C1 segment of cervical spinal cord (tissue), 14 donors: Measurements from ENCODE around the gene ABHD12.

ENCODE experiments used
- DNase-seq, 14 donors: peaks; one replicate each; lab custom pipeline; 2025; lab: John Stamatoyannopoulos, UW

Gene ABHD12

DNA sequence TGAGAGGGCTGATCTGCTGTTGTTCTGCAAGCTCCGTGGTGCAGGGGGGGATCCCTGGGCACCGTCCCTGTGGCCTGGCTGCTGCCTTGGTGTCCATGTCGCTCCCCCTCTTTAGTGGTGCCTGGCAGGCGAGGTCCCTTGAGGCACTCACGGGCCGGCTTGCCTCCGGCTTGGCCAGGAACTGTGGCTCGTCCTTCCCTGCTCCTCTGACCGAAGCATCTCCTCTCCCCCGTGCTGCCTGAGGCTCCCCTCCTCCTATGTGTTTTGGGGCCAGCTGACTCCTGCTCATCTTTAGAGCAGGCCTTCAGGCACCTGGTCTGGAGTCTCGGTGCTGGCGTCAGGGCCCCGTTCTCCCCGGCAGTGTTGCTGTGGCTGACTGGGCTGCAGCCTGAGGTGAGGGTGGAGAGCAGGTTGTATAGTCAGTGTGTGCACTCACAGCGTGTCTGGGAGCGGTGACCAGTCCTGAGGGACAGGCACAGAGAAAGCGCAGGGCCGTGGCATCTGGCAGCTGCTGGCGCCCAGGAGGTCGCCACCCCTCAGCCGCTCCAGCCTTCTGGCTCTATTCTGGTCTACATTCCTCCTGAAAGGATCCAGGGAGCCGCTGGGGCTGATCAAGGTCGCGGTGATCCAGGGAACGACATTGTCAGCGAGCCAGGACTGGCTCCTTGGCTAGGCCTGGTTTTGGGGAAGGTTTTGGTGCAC lies 99.1 kb downstream of the ABHD12 start:
- peak in 1 of 14 donors; percentile 42 for DNase-seq

DNA sequence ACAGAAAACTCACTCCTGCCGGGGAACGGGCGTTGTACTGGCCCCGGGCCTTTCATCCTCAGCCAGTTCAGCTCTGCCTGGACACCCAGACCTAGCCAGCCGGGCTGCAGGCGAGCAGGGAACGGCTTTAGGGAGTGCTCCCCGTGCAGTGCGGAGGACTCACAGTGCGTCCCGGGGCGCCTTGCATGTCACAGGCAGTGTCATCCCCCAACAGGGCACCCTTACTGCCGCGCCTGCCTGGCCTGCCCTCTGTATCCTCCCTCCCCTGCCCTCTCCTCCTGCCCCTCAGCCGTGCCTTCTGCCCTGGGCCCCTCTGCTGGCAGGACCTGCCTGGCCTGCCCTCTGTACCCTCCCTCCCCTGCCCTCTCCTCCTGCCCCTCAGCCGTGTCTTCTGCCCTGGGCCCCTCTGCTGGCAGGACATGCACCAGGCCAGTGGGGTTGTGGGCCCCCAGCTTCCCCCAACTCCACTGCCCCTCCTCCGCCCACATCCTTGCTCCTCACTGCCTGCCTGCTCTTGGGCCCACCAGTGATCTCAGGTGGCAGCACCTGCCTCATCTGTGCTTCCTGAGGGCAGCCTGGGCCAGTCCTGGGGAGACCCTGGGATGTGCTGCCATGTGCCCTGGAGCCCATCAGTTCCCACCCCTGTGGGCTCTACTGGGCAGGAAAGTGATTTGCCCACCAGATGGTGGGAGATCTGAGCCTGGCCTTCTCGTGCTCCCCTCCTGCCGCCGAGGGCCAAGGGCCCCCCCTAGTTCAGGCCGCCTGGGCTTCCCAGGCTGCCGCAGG lies 99.8 kb downstream of the ABHD12 start:
- DNase-seq, result no peak

DNA sequence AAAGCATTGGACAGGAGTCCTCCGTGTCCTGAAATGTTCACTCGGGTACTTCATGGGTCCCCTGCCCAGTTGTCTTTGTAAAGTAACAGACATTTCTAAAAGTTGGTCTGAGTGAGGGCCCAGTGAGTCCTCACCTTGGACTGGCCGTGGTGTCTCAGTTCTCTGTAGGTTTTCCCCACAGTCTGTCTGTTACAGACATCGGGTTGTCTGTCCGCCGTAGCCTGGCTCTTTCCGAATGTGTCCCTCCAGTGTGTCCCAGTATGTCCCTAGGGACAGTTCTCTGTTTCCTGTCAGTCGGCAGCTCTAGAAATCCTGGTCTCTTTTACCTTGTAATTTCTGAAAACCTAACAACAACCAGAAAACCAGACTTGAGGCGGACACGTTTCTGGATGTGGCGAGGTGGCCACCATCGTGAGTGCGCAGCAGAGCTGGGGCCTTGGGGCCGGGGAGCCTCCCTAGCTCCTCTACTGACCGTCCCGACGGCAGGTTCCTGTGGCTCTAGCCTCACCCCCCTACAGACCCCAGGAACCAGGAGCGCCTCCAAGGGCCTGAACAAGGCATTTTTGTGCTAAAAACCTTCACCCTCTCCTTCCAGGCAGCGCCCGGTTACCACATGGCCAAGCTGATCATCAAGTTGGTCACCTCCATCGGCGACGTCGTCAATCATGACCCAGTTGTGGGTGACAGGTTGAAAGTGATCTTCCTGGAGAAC lies 100.6 kb downstream of the ABHD12 start:
- DNase-seq, result no peak

DNA sequence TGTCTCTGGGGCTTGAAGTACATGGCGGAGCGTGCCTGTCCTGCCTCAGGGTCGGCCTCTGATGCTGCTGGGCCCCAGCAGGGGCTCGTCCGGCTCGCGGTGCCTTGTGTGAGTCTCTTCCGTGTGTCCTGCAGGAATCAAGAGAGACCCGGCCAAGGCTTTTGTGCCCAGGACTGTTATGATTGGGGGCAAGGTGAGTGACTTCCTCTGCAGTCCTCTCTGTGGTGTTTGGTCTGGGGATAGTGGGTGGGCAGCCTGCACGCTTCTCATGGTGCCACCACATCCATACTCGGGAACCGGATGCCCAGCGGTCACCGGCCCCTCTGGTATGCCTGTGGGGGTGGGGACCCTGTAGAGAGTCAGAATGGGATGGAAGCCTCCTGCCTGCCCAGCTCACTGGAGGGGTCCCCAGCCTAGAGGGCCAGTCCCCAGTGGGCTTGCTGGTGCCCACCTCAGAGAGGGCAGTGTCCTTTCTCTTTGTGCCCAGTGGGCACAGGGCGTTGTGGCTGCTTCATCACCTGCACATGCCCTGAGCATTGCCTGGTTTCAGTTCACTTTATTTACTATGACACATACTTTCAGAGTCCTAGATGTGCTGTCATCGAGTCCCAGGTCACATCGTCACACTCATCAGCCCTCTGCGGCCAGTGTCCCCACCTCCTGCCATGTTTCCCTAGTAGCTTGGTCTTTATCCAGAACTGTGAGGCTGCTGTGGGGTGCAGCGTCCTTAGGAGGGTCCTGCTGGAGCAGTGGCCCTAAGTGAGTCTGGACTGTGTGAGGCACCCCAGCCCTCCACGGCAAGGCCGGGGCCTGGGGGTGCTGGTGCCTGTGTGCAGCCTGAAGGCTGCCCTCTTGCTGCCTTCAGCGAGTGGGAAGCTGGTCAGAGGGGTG lies 102.1 kb downstream of the ABHD12 start:
- DNase-seq, result no peak

DNA sequence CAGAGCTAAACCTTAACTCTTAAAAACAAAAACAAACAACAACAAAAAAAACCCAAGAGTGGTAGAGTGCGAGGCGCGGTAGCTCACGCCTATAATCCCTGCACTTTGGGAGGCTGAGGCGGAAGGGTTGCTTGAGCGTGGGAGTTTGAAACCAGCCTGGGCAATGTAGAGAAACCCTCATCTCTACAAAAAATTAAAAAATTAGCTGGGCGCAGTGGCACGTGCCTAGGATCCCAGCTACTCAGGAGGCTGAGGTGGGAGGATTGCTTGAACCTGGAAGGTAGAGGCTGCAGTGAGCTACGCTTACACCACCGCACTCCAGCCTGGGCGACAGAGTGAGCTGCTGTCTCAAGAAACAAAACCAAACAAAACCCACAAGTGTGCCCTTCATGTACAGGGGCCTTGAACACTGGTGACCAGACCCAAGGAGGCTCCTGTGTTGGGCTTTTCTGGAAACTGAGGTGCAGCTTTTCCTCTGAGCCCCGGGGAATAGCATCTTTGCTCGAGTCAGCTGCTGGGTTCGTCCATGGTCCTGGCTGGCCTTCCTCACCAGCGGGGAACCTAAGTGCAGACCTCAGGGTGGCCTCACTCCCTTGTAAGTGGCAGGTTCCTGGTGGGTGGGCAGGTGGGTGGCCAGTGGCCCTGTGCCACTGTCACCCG lies 102.9 kb downstream of the ABHD12 start:
- no peak for DNase-seq

DNA sequence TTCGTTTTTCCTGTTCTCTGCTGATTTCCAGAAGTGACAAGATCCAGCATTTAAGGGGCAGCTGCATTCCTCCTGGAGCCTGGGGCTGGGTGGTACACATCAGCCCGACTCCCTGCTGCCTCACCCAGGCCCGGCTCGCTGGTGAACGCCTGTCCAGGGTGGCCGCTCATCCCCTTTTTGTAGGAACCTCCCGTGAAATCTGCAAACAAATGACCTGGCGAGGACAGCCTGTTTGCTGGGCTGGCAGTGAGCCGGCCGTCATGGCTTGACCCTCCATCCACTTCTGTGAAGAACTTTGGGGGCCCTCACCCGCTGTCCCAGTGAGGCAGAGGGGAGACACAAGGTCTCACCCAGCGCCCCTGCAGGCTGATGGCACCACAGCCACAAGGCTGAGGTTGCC lies 103.7 kb downstream of the ABHD12 start:
- DNase-seq, result no peak

DNA sequence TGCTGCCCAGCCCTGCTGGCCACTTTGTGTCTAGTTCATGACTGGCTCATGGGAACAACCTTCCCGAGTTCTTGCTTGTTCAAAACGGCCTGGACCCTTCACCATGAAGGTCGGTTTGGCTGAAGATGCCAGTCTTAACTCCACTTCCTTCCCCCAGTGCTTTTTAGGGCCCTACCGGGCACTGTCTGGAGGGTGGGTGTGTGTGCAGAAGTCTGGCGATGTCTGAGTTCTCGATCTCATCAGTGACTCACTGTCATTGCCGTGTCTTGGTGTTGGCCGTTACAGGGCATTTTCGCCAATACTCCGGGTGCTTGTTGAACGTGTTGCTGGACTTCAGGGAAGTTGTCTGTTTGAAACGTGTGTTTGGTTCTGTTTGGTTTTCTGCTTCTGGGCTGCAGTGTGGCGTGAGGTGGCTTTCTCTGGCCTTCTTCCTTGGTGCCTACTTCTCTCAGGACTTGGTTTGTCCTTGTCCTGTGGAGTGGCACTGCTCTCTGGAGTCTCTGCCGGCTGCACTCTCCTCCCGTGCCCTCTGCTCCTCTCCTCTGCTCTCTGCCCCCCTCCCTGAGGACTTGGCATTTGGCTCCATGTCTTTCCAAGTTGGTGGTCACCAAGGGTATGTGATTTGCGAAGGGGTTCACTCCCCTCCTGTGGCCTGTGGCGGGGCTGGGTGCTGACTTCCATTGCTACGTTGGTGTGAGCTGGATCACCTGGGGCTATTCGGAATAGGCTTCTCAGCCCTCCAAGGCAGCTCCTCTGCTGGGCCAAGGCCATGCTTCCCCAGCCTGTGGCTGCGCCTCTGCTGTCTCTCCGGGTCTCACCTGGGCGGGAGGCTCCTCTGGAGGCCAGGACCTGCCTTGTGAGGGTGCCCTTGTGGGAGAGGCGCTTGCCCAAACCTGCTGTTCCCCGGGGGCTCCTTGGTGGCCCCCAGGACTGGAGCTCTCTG lies 104.5 kb downstream of the ABHD12 start:
- no peak for DNase-seq

DNA sequence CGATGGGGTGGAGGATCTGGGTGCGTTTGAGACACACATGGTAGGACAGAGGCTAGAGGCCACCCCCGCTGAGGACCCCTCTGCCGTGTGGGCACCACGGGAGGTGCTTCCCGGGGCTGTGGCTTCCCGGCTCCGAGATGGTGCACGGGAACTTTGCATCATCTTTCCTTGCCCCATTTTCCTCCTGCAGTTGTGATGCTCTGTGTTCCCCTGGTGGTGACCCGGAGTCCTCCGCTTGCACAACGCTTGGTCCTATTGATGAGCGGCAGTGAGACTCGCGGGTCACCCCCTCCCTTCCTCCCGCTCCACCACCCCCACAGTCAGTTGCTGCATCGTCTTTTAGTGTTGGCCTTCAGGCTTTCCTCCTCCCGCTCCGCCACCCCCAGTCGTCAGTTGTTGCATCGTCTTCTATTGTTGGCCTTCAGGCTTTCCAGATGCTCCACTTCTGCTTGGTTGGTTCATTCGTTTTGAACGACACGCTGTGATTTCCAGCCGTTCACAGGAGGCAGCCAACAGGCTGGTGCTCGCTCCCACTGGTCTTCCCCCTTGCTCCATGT lies 105.5 kb downstream of the ABHD12 start:
- DNase-seq, result no peak

DNA sequence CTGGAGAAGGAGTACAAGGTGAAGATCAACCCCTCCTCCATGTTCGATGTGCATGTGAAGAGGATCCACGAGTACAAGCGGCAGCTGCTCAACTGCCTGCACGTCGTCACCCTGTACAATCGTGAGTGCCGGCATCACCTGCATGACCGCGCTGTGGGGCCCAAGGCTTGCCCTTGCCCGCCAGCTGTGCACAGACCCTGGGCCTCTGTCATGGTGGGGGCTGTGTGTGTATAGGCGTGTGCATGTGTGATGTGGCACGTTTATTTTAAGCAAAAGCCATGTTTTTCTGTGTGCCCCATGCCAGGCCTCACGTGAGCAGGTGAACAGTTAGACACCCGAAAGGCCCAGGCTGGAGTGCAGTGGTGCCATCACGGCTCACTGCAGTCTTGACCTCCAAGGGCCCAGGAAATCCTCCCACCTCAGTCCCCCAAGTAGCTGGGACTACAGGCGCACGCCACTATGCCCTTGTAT lies 106.5 kb downstream of the ABHD12 start:
- no peak for DNase-seq

DNA sequence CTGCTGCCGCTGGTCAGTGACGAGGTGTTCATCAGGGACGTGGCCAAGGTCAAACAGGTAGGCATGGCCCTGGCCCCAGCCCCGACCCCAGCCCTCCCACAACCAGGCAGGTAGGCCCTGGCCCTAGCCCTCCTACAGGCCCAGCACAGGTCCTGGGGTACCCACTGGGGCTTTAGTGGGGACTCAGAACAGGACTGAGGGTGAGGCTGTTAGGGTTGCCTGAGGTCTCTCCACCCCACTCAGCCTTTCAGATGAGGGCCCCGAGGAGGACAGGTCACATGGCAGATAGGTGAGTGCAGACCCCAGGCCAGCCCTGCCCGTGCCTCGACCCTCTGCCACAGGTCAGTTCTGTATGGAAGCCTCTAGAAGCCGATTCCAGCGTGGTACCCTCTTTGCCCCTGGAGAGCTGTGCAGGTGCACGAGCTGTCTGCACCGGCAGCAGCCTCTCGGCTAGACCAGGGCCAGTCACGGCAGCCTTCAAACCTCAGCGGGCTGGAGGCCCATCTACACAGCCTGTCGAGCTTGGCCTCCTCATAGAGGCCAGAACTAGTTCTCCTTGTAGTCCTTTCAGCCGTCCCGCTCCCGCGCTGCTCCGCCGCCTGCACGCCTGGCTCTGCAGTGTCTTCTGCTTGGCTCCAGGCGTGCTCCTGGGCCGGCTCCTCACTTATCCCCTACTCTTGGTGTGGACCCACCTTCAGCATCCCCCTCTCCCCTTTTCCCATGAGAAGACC lies 107.2 kb downstream of the ABHD12 start:
- DNase-seq, result no peak

DNA sequence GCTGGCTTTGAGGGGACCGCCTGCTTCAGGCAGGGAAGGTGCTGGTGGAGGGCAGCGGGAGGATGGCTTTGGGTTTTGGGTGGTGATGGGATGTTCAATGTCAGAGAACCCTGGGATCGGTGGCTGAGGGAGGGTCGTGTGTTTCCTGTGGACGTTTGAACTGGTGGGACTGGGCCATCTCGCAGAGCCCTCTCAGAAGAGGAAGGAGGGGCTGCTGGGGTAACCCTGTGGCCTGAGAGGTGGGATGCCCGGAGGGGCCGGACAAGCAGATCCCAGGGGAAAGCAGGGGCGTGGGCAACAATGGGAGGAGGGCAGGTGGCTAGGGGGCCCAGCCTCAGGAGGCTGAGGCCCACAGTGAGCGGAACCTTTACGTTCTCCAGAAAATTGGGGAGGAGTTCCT lies 107.8 kb downstream of the ABHD12 start:
- no peak for DNase-seq

DNA sequence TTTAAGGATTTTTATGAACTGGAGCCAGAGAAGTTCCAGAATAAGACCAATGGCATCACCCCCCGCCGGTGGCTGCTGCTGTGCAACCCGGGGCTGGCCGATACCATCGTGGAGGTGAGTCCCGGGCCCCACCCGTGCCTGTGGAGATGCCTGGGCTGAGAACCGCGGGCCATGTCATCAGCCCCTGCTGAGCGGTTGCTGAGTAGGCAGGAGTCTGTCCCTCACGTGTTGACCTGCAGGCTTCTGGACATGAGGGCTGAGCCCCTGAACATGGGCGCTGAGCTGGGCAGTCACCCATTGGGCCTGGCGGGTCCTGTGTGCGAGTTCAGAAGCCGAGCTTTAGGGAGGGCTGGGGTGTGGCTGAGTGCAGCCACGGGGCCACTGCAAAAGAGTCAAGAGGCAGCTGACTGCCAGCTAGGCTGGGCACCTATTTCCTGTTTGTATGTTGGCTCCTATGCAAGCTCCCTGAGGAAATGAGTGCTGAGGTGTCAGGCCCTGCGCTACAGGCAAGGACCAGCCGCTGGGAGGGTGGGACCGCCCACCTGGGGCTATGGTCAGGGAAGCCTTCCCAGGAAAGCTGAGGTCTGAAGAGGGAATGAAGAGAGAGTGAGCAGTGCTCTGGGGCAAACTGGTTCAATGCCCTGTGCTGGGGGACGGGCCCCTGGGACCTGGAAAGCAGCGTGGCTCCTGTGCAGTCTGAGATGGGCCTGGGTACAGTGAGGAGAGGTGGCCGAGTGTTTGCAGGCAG lies 108.4 kb downstream of the ABHD12 start:
- no peak for DNase-seq

DNA sequence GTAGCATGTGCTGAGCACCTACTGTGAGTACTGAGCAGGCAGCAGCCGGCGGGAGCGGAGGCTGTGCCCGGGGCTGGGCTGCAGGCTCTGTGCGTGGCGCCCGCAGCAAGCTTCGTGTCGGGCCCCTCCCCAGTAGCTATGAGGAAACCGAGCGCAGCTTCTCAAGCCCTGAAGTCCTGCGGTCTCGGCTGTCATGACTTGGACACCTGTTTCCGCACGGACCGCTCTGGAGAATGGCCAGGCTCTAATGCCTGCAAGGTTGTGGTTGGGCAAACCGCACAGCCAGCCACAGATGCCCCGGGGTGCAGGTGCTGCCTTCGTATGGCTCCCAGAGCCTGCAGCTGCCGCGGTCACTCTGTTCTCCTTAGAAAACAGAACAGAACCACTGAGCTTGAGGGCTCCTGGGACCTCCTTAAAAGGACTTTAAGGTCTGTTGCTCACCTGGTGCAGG lies 109.1 kb downstream of the ABHD12 start:
- peak in 1 of 14 donors; percentile 57 for DNase-seq

DNA sequence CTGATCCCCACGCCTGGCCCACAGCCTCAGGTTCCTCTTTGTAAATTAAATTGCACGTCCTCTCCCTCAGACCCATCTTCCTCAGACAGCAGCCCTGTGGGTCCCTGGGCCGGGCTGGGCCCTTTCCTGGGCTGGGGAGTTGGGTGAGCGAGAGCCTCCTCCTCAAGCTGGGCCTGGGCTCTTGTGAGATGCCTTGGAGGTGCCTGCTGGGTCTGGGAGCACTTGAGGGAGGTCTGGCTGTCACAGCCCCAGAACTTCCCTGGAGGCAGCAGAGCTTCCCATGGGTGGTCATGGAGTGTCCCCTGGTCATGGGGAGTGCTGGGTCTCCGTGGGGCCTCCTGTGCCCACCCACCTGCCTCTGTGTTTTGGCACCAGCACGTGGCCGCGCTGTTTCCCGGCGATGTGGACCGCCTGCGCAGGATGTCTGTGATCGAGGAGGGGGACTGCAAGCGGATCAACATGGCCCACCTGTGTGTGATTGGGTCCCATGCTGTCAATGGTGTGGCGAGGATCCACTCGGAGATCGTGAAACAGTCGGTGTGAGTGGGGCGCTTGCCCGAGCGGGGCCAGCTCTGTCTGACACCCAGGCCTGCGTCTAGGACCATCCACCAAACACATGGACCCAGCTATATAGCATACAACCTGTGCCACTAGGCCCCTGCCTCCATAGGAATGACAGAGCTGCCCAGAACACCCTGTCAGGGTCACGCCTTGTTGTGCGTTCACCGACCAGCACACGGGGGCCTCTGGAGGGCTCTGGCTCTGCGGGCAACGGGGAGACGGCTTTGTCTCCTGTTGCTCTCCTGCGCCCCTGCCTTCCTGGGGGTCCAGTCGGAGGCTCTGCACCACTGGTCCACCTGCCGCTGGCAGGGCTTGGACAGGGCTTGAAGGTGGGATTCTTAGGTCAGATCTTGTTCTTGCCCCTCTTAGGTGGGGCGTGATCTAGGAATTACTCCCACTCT lies 109.8 kb downstream of the ABHD12 start:
- no peak for DNase-seq

DNA sequence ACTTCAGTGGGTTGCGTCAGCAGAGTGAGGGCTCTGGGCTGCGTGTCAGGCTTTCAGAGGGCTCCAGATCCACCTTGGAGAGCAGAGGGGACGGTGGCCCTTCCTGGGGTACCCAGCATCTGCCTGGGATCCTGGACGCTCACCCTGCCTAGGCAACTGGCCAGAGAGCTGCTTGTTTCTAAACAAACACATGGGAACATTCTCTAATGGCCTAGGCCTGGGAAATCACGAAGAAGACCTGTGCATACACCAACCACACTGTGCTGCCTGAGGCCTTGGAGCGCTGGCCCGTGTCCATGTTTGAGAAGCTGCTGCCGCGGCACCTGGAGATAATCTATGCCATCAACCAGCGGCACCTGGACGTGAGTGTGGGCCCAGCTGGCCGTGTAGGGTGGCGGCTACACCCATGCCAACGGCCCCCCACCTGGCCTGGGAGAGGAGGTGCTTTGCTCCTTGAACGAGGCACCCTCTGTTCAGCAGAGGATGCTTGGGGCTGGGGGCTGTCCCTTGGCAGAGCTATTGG lies 110.5 kb downstream of the ABHD12 start:
- DNase-seq, result peak in 1 of 14 donors; percentile 49

DNA sequence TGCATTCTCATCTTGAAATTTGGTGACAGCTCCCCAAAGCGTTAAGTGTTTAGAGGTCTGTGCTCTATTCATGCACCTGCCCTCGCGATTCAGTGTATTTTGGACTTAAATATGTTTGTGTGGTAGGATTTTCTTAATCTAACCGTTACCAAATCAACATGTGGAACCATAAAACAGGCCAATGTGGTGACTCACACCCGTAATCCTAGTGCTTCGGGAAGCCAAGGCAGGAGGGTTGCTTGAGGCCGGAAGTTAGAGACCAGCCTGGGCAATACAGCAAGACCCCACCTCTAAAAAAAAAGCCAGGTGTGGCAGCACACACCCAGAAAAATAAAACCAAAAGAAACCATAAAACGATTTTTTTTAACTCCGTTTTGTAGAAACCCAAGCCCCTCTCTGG lies 111.2 kb downstream of the ABHD12 start:
- no peak for DNase-seq
